Rectal smooth muscle tissue (tissue), 1 donor: ENCODE data around the gene SIM2.

Source experiments
- H3K27ac ChIP-seq: one replicate; pipeline ENCODE4 v1.7.0; 2013; ENCODE audit warnings: low read depth, low read length, inconsistent platforms
- H3K27me3 ChIP-seq: one replicate; pipeline ENCODE4 v1.7.0; 2013; ENCODE audit warnings: low read length; ENCODE audit not compliant: control insufficient read depth, insufficient read depth
- H3K36me3 ChIP-seq: one replicate; pipeline ENCODE4 v1.7.0; 2013; ENCODE audit warnings: low read length; ENCODE audit not compliant: control insufficient read depth, insufficient read depth
- H3K4me1 ChIP-seq: one replicate; pipeline ENCODE4 v1.7.0; 2013; ENCODE audit warnings: low read length; ENCODE audit not compliant: control insufficient read depth, insufficient read depth
- H3K4me3 ChIP-seq: one replicate; pipeline ENCODE4 v1.7.0; 2013; ENCODE audit warnings: low read length
- H3K9ac ChIP-seq: one replicate; pipeline ENCODE4 v1.7.0; 2013; ENCODE audit warnings: low read length

SIM2 gene

DNA sequence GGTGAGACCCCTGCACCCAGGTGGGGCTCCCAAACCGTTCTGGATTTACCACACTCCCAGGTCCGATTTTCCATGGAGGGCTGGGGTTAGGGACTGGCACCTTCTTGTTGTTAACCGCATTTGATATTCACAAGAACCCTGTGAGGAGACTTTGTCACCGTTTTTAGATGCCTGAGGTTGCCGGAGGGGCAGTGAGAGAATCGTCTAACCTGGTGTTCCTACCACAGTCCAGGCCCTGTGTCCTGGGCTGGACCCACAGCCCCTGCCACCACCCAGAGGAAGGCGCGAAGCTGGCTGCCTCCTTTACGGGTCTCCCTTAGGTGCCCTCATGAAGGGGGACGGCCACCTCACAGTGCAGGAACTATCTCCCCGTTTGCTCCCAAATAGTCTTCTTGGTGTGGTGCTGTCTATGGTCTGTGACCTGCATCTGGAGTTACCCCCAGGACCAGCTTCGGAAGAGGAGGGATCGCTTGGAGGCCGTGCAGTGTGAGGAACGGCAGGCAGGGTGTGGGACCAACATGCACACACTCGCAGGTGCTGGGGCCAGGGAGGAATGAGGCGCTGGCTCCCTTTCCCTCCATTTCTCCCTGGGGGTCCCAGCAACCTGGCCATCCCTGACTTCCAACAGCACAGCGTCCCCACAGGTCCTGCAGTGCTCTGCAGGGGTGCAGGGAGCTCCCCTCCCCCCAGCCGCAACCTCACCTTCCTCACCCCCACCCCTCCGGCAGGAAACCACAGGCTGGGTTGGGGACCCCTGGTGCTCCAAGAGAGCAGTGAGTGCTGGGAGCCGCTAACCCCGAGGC, 7.0 kb downstream of the SIM2 start:
- no peaks in the 10 kb centered on the region for H3K4me1 ChIP-seq
- H3K4me3 ChIP-seq = no peak overlapping the region
- H3K36me3 ChIP-seq = no peaks in the 10 kb centered on the region
- no peak overlapping the region for H3K9ac ChIP-seq
- peaks cover 77% of the 10 kb centered on the region for H3K27me3 ChIP-seq
- H3K27ac ChIP-seq = no peak overlapping the region

DNA sequence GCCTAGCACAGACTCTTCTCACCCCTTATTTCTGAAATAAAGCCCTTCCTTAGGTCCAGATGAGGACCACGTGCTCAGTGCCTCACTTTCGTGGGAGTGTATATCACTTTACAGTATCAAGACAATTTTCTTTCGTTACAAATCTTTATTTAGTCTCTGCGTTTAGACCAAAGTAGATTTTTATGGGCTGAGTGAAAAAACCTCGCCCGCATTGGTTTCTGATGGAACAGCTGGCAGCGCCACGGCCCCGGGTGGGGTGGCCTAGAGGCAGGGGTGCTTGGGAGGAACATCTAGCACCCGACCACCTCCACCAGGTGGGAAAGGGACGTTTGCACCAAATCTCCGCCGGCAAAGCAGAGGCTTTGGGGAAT, 7.6 kb downstream of the SIM2 start:
- Histone ChIP-seq H3K4me1 (no peaks in the 10 kb centered on the region), H3K9ac (no peak overlapping the region), H3K4me3 (no peak overlapping the region), H3K27me3 (peaks cover 76% of the 10 kb centered on the region), H3K27ac (no peak overlapping the region), H3K36me3 (no peaks in the 10 kb centered on the region)

DNA sequence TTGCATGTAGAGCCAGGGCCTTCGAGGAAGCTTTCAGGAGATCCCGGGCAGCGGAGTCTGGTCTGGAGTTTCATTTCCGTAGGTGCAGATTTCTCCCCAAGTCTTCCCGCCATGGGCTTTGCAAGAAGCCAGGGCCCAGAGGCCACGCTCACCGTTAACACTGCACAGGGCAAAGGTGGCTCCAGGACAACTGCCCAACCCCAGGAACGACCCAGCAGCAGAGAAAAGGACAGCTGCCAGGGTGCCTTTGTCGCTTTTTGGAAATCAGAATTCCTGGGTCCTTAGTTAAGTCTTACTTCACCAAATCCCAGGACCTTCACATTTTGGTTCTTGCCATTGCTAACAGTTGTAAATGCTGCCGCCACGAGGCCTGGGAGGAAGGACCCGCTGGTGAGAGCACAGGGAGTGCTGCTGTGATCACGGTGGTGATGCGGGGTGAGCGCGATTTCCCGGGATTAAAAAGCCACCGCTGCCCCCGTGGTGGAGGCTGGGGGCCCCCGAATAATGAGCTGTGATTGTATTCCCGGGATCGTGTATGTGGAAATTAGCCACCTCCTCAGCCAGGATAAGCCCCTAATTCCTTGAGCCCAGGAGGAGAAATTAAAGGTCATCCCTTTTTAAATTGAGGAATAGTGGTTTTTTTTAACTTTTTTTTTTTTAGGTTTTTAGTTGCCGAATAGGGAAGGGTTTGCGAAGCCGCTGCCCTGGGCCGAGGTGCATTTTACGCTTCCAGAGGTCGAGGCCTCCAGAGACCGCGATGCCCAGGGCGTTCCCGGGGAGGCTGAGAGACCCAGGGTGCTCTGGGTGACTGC, 8.2 kb downstream of the SIM2 start:
- H3K27me3 ChIP-seq = peaks cover 69% of the 10 kb centered on the region
- no peaks in the 10 kb centered on the region for H3K36me3 ChIP-seq
- H3K4me3 ChIP-seq = no peak overlapping the region
- H3K9ac ChIP-seq = no peak overlapping the region
- no peak overlapping the region for H3K27ac ChIP-seq
- no peaks in the 10 kb centered on the region for H3K4me1 ChIP-seq

DNA sequence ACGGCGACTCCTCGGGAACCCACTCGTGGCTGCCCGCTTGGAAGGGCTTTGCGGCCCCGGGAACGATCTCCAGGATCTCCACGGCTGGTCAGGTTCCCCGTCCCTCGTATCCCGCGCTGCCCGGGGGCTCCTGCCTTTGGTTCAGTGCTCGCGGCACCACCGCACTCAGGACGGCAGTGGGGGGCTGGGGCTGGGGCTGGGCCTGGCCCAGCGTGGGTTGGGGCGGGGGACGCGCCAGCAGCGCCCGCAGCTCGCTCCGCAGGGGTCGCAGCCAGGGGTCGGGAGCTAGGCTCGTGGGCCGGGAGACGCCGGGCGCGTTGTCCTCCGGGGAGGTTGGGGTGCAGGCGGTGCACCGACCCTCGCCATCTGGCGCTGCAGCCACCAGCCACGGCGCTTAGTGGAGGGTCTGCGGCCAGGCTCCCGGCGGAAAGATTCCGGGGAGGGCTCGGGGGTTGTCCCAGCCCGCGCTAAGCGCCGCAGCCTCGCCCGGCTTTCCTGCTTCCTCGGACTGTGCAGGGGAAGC, 8.9 kb downstream of the SIM2 start:
- Histone ChIP-seq H3K27ac (no peak overlapping the region), H3K9ac (no peak overlapping the region), H3K4me1 (no peaks in the 10 kb centered on the region), H3K4me3 (peak overlapping the region; percentile 37), H3K27me3 (peaks cover 71% of the 10 kb centered on the region), H3K36me3 (no peaks in the 10 kb centered on the region)

DNA sequence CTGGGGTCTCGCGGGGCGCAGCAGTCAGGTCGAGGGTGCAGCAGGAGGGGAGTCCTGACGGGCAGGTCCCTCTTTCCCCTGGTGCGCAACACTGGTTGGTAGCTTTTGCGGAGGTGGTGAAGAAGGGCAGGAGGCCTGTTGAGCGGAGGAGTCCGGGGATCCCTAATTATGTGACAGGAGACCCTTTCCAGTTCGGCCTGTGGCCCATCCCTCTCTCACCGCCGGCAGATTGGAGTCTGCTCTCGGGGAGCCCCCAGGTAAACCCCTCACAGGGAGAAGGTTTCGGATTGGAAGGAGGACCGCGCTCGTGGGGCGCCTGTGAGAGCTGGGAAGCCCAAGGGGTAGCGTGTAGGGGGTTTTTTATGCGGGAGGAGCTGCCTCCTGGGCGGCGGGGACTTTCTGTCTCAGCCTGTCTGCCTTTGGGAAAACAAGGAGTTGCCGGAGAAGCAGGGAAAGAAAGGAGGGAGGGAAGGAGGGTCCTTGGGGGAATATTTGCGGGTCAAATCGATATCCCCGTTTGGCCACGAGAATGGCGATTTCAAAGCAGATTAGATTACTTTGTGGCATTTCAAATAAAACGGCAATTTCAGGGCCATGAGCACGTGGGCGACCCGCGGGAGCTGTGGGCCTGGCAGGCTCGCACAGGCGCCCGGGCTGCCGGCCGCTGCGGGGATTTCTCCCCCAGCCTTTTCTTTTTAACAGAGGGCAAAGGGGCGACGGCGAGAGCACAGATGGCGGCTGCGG, 9.5 kb downstream of the SIM2 start:
- no peaks in the 10 kb centered on the region for H3K4me1 ChIP-seq
- peaks cover 69% of the 10 kb centered on the region for H3K27me3 ChIP-seq
- peak overlapping the region; percentile 37 for H3K4me3 ChIP-seq
- no peak overlapping the region for H3K9ac ChIP-seq
- H3K36me3 ChIP-seq = no peaks in the 10 kb centered on the region
- no peak overlapping the region for H3K27ac ChIP-seq

DNA sequence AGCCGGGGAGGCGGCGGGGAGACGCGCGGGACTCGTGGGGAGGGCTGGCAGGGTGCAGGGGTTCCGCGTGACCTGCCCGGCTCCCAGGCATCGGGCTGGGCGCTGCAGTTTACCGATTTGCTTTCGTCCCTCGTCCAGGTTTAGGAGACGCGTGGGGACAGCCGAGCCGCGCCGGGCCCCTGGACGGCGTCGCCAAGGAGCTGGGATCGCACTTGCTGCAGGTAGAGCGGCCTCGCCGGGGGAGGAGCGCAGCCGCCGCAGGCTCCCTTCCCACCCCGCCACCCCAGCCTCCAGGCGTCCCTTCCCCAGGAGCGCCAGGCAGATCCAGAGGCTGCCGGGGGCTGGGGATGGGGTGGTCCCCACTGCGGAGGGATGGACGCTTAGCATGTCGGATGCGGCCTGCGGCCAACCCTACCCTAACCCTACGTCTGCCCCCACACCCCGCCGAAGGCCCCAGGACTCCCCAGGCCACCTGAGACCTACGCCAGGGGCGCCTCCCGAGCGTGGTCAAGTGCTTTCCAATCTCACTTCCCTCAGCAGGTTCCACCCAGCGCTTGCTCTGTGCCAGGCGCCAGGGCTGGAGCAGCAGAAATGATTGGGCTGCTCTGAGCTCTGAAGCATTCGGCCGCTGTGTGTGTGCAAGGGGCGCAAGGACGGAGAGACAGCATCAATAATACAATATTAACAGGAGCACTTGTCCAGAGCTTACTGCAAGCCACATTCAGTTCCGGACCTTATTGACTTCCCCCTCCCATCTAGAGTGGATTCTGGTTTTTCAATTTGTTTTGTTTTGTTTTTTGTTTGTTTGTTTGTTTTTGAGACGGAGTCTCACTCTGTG, 10.3 kb downstream of the SIM2 start:
- H3K36me3 ChIP-seq = no peaks in the 10 kb centered on the region
- H3K27ac ChIP-seq = no peak overlapping the region
- no peak overlapping the region for H3K4me3 ChIP-seq
- H3K27me3 ChIP-seq = peaks cover 62% of the 10 kb centered on the region
- no peaks in the 10 kb centered on the region for H3K4me1 ChIP-seq
- H3K9ac ChIP-seq = no peak overlapping the region

DNA sequence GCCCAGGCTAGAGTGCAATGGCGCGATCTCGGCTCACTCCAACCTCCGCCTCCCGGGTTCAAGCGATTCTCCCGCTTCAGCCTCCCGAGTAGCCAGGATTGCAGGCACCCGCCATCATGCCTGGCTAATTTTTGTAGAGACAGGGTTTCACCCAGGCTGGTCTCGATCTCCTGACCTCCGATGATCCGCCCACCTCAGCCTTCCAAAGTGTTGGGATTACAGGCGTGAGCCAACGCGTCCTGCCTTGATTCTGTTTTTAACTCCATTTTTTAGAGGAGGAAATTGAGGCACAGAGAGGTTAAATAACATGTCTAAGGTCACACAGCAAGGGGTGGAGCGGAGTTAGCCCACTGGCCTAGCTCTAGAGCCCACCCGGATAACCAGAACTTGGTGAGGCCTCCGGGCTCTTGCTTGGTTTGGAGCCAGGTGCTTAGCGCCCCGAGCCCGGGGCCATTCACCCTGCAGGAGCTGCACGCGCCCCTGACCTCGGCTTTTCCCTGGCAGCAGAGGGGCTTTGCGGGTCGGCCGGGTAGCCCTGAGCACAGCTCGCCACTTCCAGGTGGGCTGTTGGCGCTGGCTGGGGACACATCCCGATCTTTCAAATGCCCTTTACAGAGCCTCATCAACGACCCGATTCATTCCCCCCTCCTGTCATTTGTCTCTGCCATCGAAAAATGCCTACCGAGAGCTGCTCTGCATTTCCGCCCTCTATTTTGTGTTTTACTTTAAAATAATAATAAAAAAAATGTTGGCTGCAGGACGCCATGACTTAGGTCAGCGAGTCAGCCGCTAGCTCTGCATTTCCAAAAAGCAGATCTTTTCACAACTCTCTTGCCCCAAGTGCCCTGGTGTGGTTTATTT, 11.2 kb downstream of the SIM2 start:
- no peaks in the 10 kb centered on the region for H3K4me1 ChIP-seq
- no peak overlapping the region for H3K4me3 ChIP-seq
- H3K9ac ChIP-seq = no peak overlapping the region
- H3K27me3 ChIP-seq = peaks cover 54% of the 10 kb centered on the region
- no peaks in the 10 kb centered on the region for H3K36me3 ChIP-seq
- no peak overlapping the region for H3K27ac ChIP-seq

DNA sequence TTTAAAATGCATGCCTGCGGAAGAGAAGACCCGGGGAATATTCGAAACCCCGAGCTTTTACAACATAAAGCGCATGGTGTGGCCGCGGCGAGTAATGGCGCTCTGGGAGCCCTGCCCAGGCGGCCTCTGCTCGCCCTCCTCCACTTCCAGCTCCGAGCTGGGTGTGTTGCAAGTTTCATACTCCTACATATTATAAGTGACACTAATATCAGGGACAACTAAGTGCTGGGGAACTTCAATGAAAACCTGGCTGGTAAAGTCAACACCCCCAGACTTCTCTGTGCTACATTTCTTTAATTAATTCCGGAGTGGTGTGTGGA, 11.8 kb downstream of the SIM2 start:
- H3K4me1 ChIP-seq = no peaks in the 10 kb centered on the region
- H3K4me3 ChIP-seq = no peak overlapping the region
- peaks cover 48% of the 10 kb centered on the region for H3K27me3 ChIP-seq
- H3K27ac ChIP-seq = no peak overlapping the region
- H3K36me3 ChIP-seq = no peaks in the 10 kb centered on the region
- no peak overlapping the region for H3K9ac ChIP-seq

DNA sequence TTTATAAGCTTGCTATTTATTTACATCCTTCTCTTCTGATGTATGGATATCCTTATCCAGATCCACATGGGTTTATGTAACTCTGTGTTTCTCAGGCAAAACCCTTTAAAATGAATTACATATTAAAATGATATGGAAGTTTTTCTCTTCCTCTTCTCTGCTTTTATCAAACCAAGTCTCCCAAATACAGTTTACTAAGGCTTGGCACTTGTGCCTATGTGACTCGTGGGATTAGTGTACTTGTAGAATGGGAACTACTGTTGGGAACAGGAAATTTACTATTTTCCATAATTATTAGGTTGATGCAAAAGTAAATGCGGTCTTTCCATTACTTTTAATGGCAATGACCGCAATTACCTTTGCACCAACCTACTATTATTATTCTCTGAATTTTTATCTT, 14.8 kb downstream of the SIM2 start:
- H3K36me3 ChIP-seq = no peaks in the 10 kb centered on the region
- H3K27ac ChIP-seq = no peak overlapping the region
- H3K4me3 ChIP-seq = no peak overlapping the region
- H3K27me3 ChIP-seq = peaks cover 26% of the 10 kb centered on the region
- H3K4me1 ChIP-seq = no peaks in the 10 kb centered on the region
- no peak overlapping the region for H3K9ac ChIP-seq

DNA sequence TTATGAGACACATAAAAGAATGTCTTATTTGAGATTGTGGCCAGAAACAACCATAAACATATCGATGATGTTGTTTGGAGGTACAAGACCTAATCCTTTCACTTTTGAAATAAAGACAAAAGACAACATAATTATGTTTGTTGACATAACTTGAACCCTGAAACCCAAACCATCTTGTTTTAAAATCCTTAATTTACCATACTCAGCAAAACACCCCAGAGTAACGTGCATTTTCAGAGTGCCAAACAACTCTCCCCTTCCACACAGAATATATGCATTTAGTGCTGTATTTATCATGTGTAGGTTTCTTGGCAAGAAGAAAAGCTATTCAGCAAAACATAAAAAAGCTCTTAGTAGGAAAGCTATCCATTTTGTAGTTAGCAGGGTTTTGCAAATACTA, 17.5 kb downstream of the SIM2 start:
- H3K9ac ChIP-seq = no peak overlapping the region
- H3K4me1 ChIP-seq = no peaks in the 10 kb centered on the region
- H3K4me3 ChIP-seq = no peak overlapping the region
- no peak overlapping the region for H3K27ac ChIP-seq
- H3K36me3 ChIP-seq = no peaks in the 10 kb centered on the region
- H3K27me3 ChIP-seq = peaks cover 9% of the 10 kb centered on the region

DNA sequence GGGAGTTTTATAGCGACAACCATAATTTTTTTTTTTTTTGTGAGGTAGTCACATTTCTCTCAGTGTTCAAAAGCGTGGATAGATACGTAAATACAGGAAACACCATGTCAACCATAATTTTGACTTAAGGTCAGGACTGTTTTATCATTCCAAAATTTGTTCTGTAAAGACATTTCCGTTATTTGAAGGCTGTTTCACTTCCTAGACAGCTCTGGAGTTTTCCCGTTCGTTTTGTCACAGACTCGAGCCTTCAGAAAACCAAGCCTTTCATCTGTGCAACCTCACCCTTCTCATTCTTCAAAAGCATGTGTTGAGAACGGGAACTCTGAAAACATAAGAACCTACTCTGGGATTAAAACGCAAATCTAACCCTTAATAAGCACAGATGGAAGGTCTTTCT, 17.9 kb downstream of the SIM2 start:
- no peaks in the 10 kb centered on the region for H3K36me3 ChIP-seq
- H3K9ac ChIP-seq = no peak overlapping the region
- H3K4me3 ChIP-seq = no peak overlapping the region
- no peaks in the 10 kb centered on the region for H3K4me1 ChIP-seq
- H3K27me3 ChIP-seq = peaks cover 8% of the 10 kb centered on the region
- H3K27ac ChIP-seq = no peak overlapping the region
